RWPE2 (cell line): ENCODE results near the gene RPL35A.

Source experiments
- ATAC-seq: fragments of 200-7000 bp; cut with Tn5 transposase; 3 replicates; pipeline ENCODE4 v1.9.1; 2021; ENCODE audit warnings: low read depth
- DNase-seq: peaks from one replicate; pipeline ENCODE4 v3.0.0-alpha.2; 2020; ENCODE audit warnings: low spot score
- H3K27ac ChIP-seq: fragments of 450-650 bp; 2 replicates; pipeline ENCODE4 v1.5.1; 2017; ENCODE audit warnings: mild to moderate bottlenecking; ENCODE audit not compliant: poor library complexity, severe bottlenecking
- H3K27me3 ChIP-seq: fragments of 250-450 bp; sonication (Bioruptor Pico); 2 replicates; pipeline ENCODE4 v1.5.1; 2021; ENCODE audit warnings: mild to moderate bottlenecking, moderate library complexity; ENCODE audit not compliant: insufficient read depth, poor library complexity, severe bottlenecking
- H3K36me3 ChIP-seq: fragments of 250-450 bp; sonication (Bioruptor Pico); 2 replicates; pipeline ENCODE4 v1.5.1; 2020; ENCODE audit warnings: low read depth, mild to moderate bottlenecking, moderate library complexity
- H3K4me1 ChIP-seq: fragments of 250-450 bp; sonication (Bioruptor Pico); 2 replicates; pipeline ENCODE4 v1.5.1; 2021; ENCODE audit warnings: mild to moderate bottlenecking, moderate library complexity; ENCODE audit not compliant: insufficient read depth, poor library complexity, severe bottlenecking
- H3K4me3 ChIP-seq: fragments of 250-450 bp; sonication (Bioruptor Pico); 2 replicates; pipeline ENCODE4 v1.5.1; 2021; ENCODE audit warnings: mild to moderate bottlenecking, moderate library complexity; ENCODE audit not compliant: severe bottlenecking
- H3K9me3 ChIP-seq: fragments of 250-450 bp; sonication (Bioruptor Pico); 2 replicates; pipeline ENCODE4 v1.5.1; 2021; ENCODE audit warnings: mild to moderate bottlenecking, moderate library complexity; ENCODE audit not compliant: severe bottlenecking
- TF ChIP-seq, protein P1 (sequence below): fragments of 450-650 bp; IDR thresholded peaks from one replicate; pipeline ENCODE4 v1.5.1; 2017; ENCODE audit warnings: mild to moderate bottlenecking, moderate library complexity; ENCODE audit not compliant: poor library complexity, severe bottlenecking

Gene RPL35A

DNA sequence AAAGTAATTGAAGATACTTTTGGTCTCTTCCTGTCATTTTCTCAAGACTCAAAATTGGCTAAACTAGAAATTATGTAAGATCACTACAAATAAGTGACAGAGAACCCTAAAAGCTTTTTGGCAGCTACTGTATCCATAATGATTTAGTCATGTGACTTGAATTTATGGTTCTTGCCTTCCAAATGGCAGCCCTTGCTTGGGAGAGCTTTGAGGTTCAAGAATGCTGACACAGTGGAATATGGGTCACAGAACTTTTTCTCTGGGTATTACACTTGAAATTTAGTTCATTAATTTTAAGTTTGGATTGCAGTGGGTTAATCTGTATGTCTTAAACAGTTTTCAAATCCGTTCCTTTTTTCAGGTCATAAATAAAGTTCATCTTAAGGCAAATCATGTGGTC lies 24.0 kb downstream of the RPL35A start:
- H3K36me3 ChIP-seq = peaks cover 4% of the 10 kb centered on the region; the same call in 1 of the 2 replicates
- no peak for DNase-seq
- TF ChIP-seq, protein P1, sequence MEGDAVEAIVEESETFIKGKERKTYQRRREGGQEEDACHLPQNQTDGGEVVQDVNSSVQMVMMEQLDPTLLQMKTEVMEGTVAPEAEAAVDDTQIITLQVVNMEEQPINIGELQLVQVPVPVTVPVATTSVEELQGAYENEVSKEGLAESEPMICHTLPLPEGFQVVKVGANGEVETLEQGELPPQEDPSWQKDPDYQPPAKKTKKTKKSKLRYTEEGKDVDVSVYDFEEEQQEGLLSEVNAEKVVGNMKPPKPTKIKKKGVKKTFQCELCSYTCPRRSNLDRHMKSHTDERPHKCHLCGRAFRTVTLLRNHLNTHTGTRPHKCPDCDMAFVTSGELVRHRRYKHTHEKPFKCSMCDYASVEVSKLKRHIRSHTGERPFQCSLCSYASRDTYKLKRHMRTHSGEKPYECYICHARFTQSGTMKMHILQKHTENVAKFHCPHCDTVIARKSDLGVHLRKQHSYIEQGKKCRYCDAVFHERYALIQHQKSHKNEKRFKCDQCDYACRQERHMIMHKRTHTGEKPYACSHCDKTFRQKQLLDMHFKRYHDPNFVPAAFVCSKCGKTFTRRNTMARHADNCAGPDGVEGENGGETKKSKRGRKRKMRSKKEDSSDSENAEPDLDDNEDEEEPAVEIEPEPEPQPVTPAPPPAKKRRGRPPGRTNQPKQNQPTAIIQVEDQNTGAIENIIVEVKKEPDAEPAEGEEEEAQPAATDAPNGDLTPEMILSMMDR = no peak

DNA sequence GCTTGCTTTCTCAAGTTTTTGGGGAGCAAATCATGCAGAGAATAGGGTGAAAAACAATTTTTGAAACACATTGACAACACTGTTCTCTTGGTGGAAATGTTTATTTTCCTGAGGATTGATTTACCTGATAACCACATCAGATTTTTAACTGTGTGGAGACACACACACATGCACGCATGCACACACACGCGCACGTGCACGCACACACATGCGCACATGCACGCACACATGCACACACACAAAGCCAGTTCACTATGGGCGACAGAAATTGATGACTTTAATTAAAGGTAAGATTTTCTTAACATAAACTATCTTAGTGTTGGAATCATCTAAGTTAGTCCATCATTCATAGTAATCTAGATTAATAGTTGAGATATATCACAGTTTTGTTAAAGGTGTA lies 25.3 kb downstream of the RPL35A start:
- no peaks in the 10 kb centered on the region for H3K9me3 ChIP-seq
- no peak overlapping the region for H3K4me3 ChIP-seq
- peaks cover 4% of the 10 kb centered on the region; the same call in 1 of the 2 replicates for H3K36me3 ChIP-seq
- TF ChIP-seq, protein P1 = no peak
- H3K27ac ChIP-seq = no peak overlapping the region
- no peaks in the 10 kb centered on the region for H3K27me3 ChIP-seq
- ATAC-seq (no peak), DNase-seq (no peak)
- H3K4me1 ChIP-seq = no peaks in the 10 kb centered on the region

More for the DNA sequence above, 24.0 kb downstream of the RPL35A start:
- H3K27me3 ChIP-seq = no peaks in the 10 kb centered on the region
- no peaks in the 10 kb centered on the region for H3K4me1 ChIP-seq
- no peak overlapping the region for H3K4me3 ChIP-seq
- no peak overlapping the region for H3K27ac ChIP-seq
- H3K9me3 ChIP-seq = no peaks in the 10 kb centered on the region
- ATAC-seq = no peak

DNA sequence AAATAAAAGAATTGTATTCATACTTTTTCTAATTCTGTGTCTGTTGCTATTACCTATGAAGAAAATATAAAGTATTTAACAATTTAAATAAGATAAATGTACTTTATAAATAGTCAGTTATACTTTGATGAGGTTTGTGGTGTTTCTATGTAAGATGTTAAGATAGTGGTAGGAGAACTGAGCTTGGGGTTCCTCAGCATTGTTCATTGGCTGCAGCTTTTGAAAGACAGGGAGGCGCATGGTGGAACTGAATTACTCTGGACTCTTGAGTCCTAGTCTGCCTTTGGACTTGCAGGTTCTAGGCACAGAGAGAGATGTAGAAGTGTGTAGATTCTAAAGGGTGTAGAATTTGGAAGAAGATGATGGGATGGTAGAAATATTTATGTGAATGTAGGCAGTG lies 33.1 kb downstream of the RPL35A start:
- no peak overlapping the region for H3K4me3 ChIP-seq
- DNase-seq (no peak), ATAC-seq (no peak)
- no peaks in the 10 kb centered on the region for H3K36me3 ChIP-seq
- no peaks in the 10 kb centered on the region for H3K9me3 ChIP-seq
- no peak overlapping the region for H3K27ac ChIP-seq
- no peaks in the 10 kb centered on the region for H3K27me3 ChIP-seq
- TF ChIP-seq, protein P1 = no peak
- H3K4me1 ChIP-seq = no peaks in the 10 kb centered on the region

DNA sequence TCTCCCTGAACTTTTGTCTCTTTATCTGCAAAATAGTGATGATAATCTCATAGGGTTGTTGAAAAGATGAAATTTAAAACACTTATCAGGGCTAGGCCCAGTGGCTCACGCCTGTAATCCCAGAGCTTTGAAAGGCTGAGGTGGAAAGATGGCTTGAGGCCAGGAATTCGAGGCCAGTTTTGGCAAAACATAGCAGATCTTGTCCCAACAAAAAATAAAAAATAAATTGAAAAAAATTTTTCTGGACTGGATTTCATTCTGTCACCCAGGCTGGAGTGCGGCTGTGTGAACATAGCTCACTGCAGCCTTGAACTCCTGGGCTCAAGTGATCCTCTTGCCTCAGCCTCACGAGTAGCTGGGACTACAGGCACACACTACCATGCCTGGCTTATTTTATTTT lies 39.7 kb downstream of the RPL35A start:
- H3K27me3 ChIP-seq = no peaks in the 10 kb centered on the region
- no peak overlapping the region for H3K27ac ChIP-seq
- H3K36me3 ChIP-seq = no peaks in the 10 kb centered on the region
- TF ChIP-seq, protein P1 = no peak
- ATAC-seq = no peak
- H3K4me3 ChIP-seq = no peak overlapping the region
- DNase-seq = no peak
- H3K9me3 ChIP-seq = no peaks in the 10 kb centered on the region
- H3K4me1 ChIP-seq = no peaks in the 10 kb centered on the region

DNA sequence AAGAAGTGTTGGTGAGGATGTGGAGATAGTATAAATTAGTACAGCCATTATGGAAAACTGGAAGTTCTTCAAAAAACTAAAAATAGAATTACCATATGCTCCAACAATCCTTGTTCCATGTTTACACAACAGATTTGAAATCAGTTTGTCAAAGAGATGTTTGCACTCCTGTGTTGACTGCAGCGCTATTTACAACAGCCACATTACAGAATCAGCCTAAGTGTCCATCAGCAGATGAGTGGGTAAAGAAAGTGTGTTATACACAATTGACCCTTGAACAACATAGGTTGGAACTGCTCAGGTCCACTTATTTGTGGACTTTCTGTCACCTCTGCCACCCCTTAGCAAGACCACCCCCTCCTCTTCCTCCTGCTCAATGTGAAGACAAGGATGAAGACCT lies 44.7 kb downstream of the RPL35A start:
- Histone ChIP-seq H3K9me3 (no peaks in the 10 kb centered on the region), H3K4me3 (no peak overlapping the region), H3K36me3 (no peaks in the 10 kb centered on the region), H3K4me1 (no peaks in the 10 kb centered on the region), H3K27ac (no peak overlapping the region), H3K27me3 (no peaks in the 10 kb centered on the region)
- TF ChIP-seq, protein P1 = no peak
- DNase-seq (no peak), ATAC-seq (no peak)
